ENCODE data around the gene RRAD. TPM values are rescaled to one million over a fixed set of nuclear protein-coding genes. Genes with fewer than 3 reads are reported as not detected.
"Not testable (repeated sequence)": the region's sequence is repeated elsewhere in the genome, so short reads cannot be mapped to it uniquely, and the experiment has no call there.

Gene RRAD
- 0.57 and 0.66 TPM in 2 replicates for total RNA-seq (2014; rRNA removed; shearing (Covaris generic))
- polyA plus RNA-seq (2014; cell fraction: nucleus; rRNA removed), result 0.33 and 2.1 TPM in 2 replicates

DNA sequence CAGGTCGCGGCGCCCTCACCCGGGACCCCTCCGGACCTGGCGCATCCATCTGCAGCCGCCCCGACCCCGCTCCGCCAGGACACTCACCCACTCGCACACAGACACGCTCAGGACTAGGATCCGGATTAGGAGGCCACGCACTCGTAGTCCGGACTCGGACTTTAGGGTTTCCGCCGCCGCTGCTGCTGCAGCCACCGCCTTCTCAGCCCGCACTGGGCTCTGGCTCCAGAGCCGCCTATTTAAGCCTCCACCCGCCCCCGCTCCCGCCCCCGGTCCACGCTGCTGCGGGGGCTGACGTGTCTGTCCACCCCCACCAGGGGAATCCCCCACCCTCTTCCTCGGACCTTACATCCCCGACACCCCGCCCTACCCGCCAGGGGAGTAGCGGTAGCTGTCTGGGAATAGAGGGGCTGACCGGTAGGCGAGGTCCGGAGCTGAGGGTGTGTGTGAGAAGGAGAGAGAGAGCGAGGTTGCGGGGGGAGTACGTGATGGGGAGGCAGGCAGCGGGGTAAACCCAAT lies at the start of gene RRAD:
Gene RRAD, minus strand, starts transcription at position 214 of the 519 bp plus-strand sequence. CDS start 356 bp downstream, outside the sequence.
- DNase-seq (ENCODE audit: extremely low read depth, low read depth), result no peak

DNA sequence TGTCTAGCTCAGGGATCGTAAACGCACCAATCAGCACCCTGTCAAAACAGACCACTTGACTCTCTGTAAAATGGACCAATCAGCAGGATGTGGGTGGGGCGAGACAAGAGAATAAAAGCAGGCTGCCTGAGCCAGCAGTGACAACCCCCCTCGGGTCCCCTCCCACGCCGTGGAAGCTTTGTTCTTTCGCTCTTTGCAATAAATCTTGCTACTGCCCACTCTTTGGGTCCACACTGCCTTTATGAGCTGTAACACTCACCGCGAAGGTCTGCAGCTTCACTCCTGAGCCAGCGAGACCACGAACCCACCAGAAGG lies 49.6 kb upstream of the RRAD start:
- DNase-seq (ENCODE audit: extremely low read depth, low read depth), result not testable (repeated sequence)

DNA sequence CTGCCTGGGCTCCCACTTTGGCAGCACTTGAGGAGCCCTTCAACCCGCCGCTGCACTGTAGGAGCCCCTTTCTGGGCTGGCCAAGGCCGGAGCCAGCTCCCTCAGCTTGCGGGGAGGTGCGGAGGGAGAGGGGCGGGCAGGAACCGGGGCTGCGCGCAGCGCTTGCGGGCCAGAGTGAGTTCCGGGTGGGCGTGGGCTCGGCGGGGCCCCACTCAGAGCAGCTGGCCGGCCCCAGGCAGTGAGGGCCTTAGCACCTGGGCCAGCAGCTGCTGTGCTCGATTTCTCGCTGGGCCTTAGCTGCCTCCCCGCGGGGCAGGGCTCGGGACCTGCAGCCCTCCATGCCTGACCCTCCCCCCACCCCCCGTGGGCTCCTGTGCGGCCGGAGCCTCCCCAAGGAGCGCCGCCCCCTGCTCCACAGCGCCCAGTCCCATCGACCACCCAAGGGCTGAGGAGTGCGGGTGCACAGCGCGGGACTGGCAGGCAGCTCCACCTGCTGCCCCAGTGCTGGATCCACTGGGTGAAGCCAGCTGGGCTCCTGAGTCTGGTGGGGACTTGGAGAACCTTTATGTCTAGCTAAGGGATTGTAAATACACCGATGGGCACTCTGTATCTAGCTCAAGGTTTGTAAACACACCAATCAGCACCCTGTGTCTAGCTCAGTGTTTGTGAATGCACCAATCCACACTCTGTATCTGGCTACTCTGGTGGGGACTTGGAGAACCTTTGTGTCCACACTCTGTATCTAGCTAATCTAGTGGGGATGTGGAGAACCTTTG lies 49.0 kb upstream of the RRAD start:
- DNase-seq (ENCODE audit: extremely low read depth, low read depth), result not testable (repeated sequence)

DNA sequence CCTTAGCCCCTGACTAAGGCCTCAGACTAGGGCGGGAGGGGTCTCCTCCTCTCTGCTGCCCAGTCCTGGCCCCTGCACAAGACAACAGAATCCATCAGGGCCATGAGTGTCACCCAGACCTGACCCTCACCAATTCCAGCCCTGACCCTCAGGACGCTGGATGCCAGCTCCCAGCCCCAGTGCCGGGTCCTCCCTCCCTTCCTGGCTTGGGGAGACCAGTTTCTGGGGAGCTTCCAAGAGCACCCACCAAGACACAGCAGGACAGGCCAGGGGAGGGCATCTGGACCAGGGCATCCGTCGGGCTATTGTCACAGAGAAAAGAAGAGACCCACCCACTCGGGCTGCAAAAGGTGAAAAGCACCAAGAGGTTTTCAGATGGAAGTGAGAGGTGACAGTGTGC lies 48.4 kb upstream of the RRAD start:
- DNase-seq (ENCODE audit: extremely low read depth, low read depth), result no peak

DNA sequence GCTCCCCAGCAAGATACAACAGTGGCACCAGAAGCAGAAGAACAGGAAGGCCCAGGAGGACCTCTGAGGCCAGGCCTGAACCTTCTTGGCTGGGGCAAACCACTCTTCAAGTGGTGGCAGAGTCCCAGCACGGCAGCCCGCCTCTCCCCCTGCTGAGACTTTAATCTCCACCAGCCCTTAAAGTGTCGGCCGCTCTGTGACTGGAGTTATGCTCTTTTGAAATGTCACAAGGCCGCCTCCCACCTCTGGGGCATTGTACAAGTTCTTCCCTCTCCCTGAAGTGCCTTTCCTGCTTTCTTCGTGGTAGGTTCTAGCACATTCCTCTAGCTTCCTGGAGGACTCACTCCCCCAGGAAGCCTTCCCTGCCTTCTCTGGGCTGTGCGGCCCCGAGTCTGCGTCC lies 47.6 kb upstream of the RRAD start:
- no peak for DNase-seq (ENCODE audit: extremely low read depth, low read depth)

- DNase-seq (ENCODE audit: extremely low read depth, low read depth), result no peak
Observed at GRCh38 chr16:66970775-66971720, 45.7 kb upstream of the RRAD start.

GRCh38 chr16:66968847-66969246 lies 43.5 kb upstream of the RRAD start:
- no peak for DNase-seq (ENCODE audit: extremely low read depth, low read depth)

GRCh38 chr16:66964049-66964448 lies 38.7 kb upstream of the RRAD start:
- no peak for DNase-seq (ENCODE audit: extremely low read depth, low read depth)

GRCh38 chr16:66961914-66962313 lies 36.6 kb upstream of the RRAD start:
- DNase-seq (ENCODE audit: extremely low read depth, low read depth), result no peak

GRCh38 chr16:66961065-66961744 lies 35.9 kb upstream of the RRAD start, which contains the start of gene CES3:
Gene CES3 (plus strand): TSS chr16:66961266. CDS start chr16:66961308, 42 bp downstream.
- peak; percentile 73 for DNase-seq (ENCODE audit: extremely low read depth, low read depth)

GRCh38 chr16:66960270-66960669 lies 34.9 kb upstream of the RRAD start:
- DNase-seq (ENCODE audit: extremely low read depth, low read depth), result no peak

GRCh38 chr16:66959704-66960161 lies 34.4 kb upstream of the RRAD start:
- no peak for DNase-seq (ENCODE audit: extremely low read depth, low read depth)

- DNase-seq (ENCODE audit: extremely low read depth, low read depth), result no peak
Observed at GRCh38 chr16:66958857-66959703, 33.7 kb upstream of the RRAD start.

GRCh38 chr16:66956154-66956457 lies 30.8 kb upstream of the RRAD start:
- DNase-seq (ENCODE audit: extremely low read depth, low read depth), result not testable (repeated sequence)

GRCh38 chr16:66955363-66956153 lies 30.2 kb upstream of the RRAD start:
- not testable (repeated sequence) for DNase-seq (ENCODE audit: extremely low read depth, low read depth)

GRCh38 chr16:66954097-66954659 lies 28.8 kb upstream of the RRAD start:
- peak; percentile 89 for DNase-seq (ENCODE audit: extremely low read depth, low read depth)

DNA sequence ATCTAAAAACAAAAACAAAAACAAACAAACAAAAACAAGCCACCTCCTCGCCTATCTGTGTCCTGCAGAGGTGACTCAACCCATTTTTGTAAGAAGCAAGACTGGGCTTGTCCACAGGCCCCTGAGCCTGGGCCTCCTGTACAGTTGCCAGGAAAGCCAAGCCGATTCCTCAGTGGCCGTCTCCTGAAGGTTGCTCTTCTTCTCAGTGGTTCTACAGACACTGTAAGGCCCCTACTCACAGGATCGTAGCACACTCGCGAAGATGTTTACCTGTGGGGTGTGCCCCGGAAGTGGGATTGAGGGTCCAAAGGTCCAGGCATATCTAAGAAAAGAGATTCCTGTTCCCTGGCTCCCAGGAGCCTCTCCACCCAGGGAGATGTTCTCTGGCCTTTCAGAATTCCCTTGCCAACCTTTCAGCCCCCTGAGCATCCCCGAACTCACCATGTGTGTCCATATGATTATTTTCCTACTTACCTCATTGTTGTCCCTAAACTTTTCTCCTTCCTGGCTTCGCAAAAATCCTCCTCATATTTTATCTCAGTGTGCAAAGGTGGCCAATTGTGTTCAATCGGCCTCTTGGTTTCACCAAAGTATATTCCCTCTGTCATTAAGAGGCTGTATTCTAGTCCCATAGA lies 28.2 kb upstream of the RRAD start:
- no peak for DNase-seq (ENCODE audit: extremely low read depth, low read depth)

DNA sequence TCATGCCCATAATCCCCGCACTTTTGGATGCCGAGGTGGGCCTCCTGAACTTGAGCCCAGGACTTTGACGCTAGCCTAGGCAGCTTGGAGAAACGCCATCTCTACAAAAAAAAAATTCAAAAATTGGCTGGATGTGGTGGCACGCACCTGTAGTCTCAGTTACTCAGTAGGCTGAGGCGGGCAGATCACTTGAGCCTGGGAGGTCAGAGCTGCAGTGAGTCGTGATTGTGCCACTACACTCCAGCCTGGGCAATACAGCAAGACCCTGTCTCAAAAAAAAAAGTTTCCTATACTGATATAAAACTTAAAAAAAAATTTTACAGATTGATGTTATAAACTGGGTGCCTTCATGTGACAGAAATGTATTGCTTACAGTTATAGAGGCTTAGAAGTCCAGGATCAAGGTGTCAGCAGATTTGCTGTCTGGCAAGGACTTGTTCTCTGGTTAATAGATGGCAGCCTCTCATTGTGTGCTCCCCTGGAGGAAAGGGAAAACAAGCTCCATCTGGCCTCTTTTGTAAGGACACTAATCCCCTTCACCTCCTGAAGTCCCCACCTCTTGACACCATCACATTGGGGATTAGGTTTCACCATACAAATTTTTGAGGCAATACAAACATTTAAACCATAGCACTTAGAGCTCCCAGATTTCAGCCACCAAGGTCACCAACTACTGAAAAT lies 27.2 kb upstream of the RRAD start:
- DNase-seq (ENCODE audit: extremely low read depth, low read depth), result no peak

Data from NCI-H460 (cell line).